GM21447 (cell line): ENCODE measurements around the gene HLCS.

Source experiments
- ATAC-seq: cut with Tn5 transposase; IDR thresholded peaks from one replicate; pipeline ENCODE4 v1.9.1; 2021; ENCODE audit not compliant: unreplicated experiment

HLCS gene

GRCh38 chr21:36706951-36707762 is 259.3 kb downstream of the HLCS start:
- no peak for ATAC-seq

DNA sequence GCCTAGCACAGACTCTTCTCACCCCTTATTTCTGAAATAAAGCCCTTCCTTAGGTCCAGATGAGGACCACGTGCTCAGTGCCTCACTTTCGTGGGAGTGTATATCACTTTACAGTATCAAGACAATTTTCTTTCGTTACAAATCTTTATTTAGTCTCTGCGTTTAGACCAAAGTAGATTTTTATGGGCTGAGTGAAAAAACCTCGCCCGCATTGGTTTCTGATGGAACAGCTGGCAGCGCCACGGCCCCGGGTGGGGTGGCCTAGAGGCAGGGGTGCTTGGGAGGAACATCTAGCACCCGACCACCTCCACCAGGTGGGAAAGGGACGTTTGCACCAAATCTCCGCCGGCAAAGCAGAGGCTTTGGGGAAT is 260.0 kb downstream of the HLCS start:
- ATAC-seq = no peak

GRCh38 chr21:36705679-36706481 is 260.6 kb downstream of the HLCS start:
- no peak for ATAC-seq

DNA sequence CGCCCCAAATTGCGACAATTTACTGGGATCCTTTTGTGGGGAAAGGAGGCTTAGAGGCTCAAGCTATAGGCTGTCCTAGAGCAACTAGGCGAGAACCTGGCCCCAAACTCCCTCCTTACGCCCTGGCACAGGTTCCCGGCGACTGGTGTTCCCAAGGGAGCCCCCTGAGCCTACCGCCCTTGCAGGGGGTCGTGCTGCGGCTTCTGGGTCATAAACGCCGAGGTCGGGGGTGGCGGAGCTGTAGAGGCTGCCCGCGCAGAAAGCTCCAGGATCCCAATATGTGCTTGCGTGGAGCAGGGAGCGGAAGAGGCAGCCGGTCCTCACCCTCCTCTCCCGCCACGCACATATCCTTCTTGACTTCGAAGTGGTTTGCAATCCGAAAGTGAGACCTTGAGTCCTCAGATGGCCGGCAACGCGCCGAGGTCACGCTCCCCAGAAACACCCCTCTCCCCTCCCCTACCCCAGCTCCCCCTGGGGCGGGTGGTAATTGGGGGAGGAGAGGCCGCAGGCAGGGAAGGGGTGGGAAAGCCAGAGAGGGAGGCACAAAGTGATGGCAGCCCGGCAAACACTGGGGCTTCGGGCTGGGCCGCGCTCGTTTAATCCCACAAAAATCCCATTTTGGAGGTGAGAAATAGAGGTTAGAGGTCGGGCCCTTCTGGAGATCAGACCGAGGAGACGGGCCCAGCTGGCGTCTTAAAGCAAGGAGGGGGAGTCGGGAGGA is 261.4 kb downstream of the HLCS start:
- no peak for ATAC-seq

DNA sequence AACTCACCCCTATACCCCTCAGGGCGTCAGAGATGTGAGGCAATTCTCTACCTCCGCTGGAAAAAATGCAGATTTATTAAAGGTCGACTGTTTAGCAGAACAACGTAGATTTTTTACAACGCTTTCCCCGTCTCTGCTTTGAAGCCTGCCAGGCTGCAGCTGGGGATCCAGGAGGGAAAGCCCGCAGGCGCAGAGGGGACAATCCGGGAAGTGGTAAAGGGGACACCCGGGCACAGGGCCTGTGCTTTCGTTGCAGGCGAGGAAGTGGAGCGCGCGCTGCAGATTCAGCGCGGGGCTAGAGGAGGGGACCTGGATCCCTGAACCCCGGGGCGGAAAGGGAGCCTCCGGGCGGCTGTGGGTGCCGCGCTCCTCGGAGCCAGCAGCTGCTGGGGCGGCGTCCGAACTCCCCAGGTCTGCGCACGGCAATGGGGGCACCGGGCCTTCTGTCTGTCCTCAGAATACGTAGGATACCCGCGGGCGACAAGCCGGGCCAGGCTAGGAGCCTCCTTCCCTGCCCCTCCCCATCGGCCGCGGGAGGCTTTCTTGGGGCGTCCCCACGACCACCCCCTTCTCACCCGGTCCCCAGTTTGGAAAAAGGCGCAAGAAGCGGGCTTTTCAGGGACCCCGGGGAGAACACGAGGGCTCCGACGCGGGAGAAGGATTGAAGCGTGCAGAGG is 262.1 kb downstream of the HLCS start:
- ATAC-seq = no peak

DNA sequence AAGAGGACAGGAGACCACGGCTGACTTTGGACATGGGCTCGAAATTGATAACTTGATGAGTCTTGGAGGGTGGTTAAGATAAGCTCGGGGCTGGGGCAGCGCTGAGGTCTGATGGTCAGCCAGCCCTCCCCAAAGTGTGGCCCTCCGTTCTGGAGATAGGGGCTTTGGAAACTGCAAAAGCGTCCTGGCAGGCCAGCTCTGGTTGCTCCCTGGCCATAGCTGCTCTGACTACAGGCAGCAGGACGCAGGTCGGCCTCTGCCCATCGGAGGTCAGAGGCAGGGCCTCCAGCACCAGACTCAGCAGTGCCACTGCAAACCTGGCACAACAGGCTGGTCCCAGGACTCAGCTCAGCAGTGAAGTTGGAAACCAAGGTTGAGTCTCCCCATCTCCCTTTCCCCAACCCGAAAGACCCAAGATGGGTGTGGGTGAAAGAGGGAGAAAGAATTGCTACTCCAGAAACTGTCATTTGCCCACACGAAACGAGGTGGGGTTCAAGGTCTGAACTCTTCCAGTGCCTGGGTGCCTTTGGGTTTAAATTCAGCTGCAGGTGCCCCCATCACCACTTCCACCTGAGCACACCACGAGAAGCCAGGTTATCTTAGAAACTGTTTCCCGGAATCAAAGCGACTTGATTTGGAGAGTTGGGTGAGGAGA is 262.7 kb downstream of the HLCS start:
- no peak for ATAC-seq

GRCh38 chr21:36703123-36703522 is 263.3 kb downstream of the HLCS start:
- no peak for ATAC-seq

- ATAC-seq = no peak
Measured at GRCh38 chr21:36702622-36702968, 263.9 kb downstream of the HLCS start.

GRCh38 chr21:36701756-36702621 is 264.5 kb downstream of the HLCS start:
- no peak for ATAC-seq

GRCh38 chr21:36700971-36701755 is 265.3 kb downstream of the HLCS start:
- no peak for ATAC-seq
